Middle frontal gyrus (tissue), 1 donor: Measurements from ENCODE around the gene SEMA4B.
A peak's percentile ranks its signal among the peaks of the same experiment; 100 is the strongest.

Experiments used
- DNase-seq: peaks from one replicate; pipeline ENCODE4 v3.0.0-alpha.2; 2015; ENCODE audit warnings: low spot score; ENCODE audit errors: extremely low spot score

Gene SEMA4B

GRCh38 chr15:90225047-90225446, 23.9 kb downstream of the SEMA4B start:
- no peak for DNase-seq

GRCh38 chr15:90225504-90226234, 24.5 kb downstream of the SEMA4B start:
- DNase-seq, result no peak

GRCh38 chr15:90227336-90227735, 26.2 kb downstream of the SEMA4B start:
- no peak for DNase-seq

GRCh38 chr15:90227816-90228772, 27.0 kb downstream of the SEMA4B start:
- DNase-seq, result no peak

GRCh38 chr15:90228960-90229359, 27.8 kb downstream of the SEMA4B start:
- DNase-seq, result no peak

GRCh38 chr15:90230071-90230494, 29.0 kb downstream of the SEMA4B start:
- DNase-seq, result no peak

GRCh38 chr15:90230610-90231009, 29.5 kb downstream of the SEMA4B start:
- no peak for DNase-seq

GRCh38 chr15:90231028-90232017, 30.2 kb downstream of the SEMA4B start:
- DNase-seq, result no peak

- DNase-seq, result no peak
These were observed 31.1 kb downstream of the SEMA4B start for GRCh38 chr15:90232196-90232595.

GRCh38 chr15:90232941-90233386, 31.8 kb downstream of the SEMA4B start:
- DNase-seq, result no peak

GRCh38 chr15:90233387-90234095, 32.4 kb downstream of the SEMA4B start, which contains the start of gene CIB1:
Gene CIB1, minus strand, starts transcription at chr15:90233941. Its CDS starts 56 bp downstream, at chr15:90233885.
- DNase-seq, result no peak

- DNase-seq, result peak; percentile 92
These were observed 33.2 kb downstream of the SEMA4B start, which contains the start of gene GDPGP1 for GRCh38 chr15:90234096-90234988. Gene GDPGP1, plus strand, starts transcription at chr15:90234209. Its CDS starts 6,700 bp downstream, at chr15:90240909.

GRCh38 chr15:90239371-90239770, 38.2 kb downstream of the SEMA4B start:
- DNase-seq, result no peak

- DNase-seq, result no peak
These were observed 39.7 kb downstream of the SEMA4B start for GRCh38 chr15:90240856-90241255.

- no peak for DNase-seq
These were observed 40.4 kb downstream of the SEMA4B start for GRCh38 chr15:90241343-90242192.

- DNase-seq, result peak; percentile 53
These were observed 43.0 kb downstream of the SEMA4B start for GRCh38 chr15:90243943-90244639.

- no peak for DNase-seq
These were observed 47.7 kb downstream of the SEMA4B start for GRCh38 chr15:90248789-90249202.
